Keratinocyte (primary cell): ENCODE measurements around the gene CAMK2G. TPM values are rescaled to one million over a fixed set of nuclear protein-coding genes. Genes with fewer than 3 reads are reported as not detected.
"Not testable (repeated sequence)": the region's sequence is repeated elsewhere in the genome, so short reads cannot be mapped to it uniquely, and the experiment has no call there.

Source experiments
- DNase-seq: peaks from one replicate; pipeline ENCODE4 v3.0.0-alpha.2; 2011; ENCODE audit warnings: low read depth, missing footprints, low spot score
- FAIRE-seq: peaks from 2 replicates; lab custom pipeline; 2011; peaks lifted over from hg19 to GRCh38; lab: Jason Lieb, UNC
- H2AFZ ChIP-seq: 2 replicates; pipeline ENCODE4 v1.6.0; 2012; ENCODE audit warnings: low read length, control low read depth, inconsistent platforms; ENCODE audit not compliant: control insufficient read depth
- H3K27ac ChIP-seq: 2 replicates; pipeline ENCODE4 v1.5.1; 2011; ENCODE audit warnings: low read length; ENCODE audit not compliant: control insufficient read depth, insufficient read depth
- H3K27me3 ChIP-seq: 3 replicates; pipeline ENCODE4 v1.6.0; 2011; ENCODE audit warnings: low read length; ENCODE audit not compliant: control insufficient read depth, insufficient read depth; ENCODE audit errors: extremely low read depth
- H3K36me3 ChIP-seq, 2 experiments: 2 replicates in 1 of 2; 3 replicates in 1 of 2; pipeline ENCODE4 v1.5.1; 2011; ENCODE audit warnings: low read length in 2 of 2, mild to moderate bottlenecking in 1 of 2; ENCODE audit not compliant: control insufficient read depth in 2 of 2, insufficient read depth in 2 of 2; ENCODE audit errors: extremely low read depth in 1 of 2
- H3K4me1 ChIP-seq: 3 replicates; pipeline ENCODE4 v1.5.1; 2011; ENCODE audit warnings: low read length; ENCODE audit not compliant: control insufficient read depth, insufficient read depth; ENCODE audit errors: extremely low read depth
- H3K4me2 ChIP-seq: 3 replicates; pipeline ENCODE4 v1.6.0; 2011; ENCODE audit warnings: low read depth, low read length; ENCODE audit not compliant: control insufficient read depth, insufficient read depth; ENCODE audit errors: extremely low read depth
- H3K4me3 ChIP-seq, 3 experiments: fragments of 200-600 bp in 1 of 3; sonication (generic) in 1 of 3; 2 replicates in 2 of 3; 3 replicates in 1 of 3; pipeline ENCODE4 v1.5.1; 2011 to 2016; ENCODE audit warnings: low read length in 3 of 3, mild to moderate bottlenecking in 3 of 3, control low read depth in 2 of 3, inconsistent platforms in 1 of 3, low read depth in 1 of 3, mixed read lengths in 1 of 3, mixed run types in 1 of 3, moderate library complexity in 1 of 3; ENCODE audit not compliant: control insufficient read depth in 2 of 3, insufficient read depth in 2 of 3; ENCODE audit errors: extremely low read depth in 1 of 3
- H3K79me2 ChIP-seq: 2 replicates; pipeline ENCODE4 v1.6.0; 2012; ENCODE audit warnings: low read length; ENCODE audit not compliant: control insufficient read depth, insufficient read depth
- H3K9ac ChIP-seq: 3 replicates; pipeline ENCODE4 v1.6.0; 2011; ENCODE audit warnings: low read length; ENCODE audit not compliant: control insufficient read depth, insufficient read depth; ENCODE audit errors: extremely low read depth
- H3K9me1 ChIP-seq: 3 replicates; pipeline ENCODE4 v1.6.0; 2011; ENCODE audit warnings: low read length; ENCODE audit not compliant: control insufficient read depth, insufficient read depth; ENCODE audit errors: extremely low read depth
- H3K9me3 ChIP-seq: 2 replicates; pipeline ENCODE4 v1.5.1; 2012; ENCODE audit warnings: low read depth, low read length; ENCODE audit not compliant: control insufficient read depth
- H4K20me1 ChIP-seq: 3 replicates; pipeline ENCODE4 v1.6.0; 2011; ENCODE audit warnings: low read length; ENCODE audit not compliant: control insufficient read depth, insufficient read depth; ENCODE audit errors: extremely low read depth
- CTCF ChIP-seq, 3 experiments: IDR thresholded peaks in 1 of 3; conservative IDR thresholded peaks in 1 of 3; optimal IDR thresholded peaks in 1 of 3; 2 replicates in 2 of 3; 3 replicates in 1 of 3; pipeline versions ENCODE3 to v1.5.1; 2011; ENCODE audit warnings: low read length in 3 of 3, mild to moderate bottlenecking in 3 of 3, moderate library complexity in 2 of 3, control low read depth in 1 of 3, inconsistent platforms in 1 of 3; ENCODE audit not compliant: insufficient read depth in 2 of 3; ENCODE audit errors: extremely low read depth in 1 of 3
- EZH2 ChIP-seq: IDR thresholded peaks from one replicate; pipeline ENCODE4 v1.6.1; 2012; ENCODE audit warnings: inconsistent platforms, mild to moderate bottlenecking, low read length, moderate library complexity
- dilution Hi-C: fragments of 300-500 bp; cut with MboI; formaldehyde crosslinking; loops from one replicate; pipeline ENCODE4 v1.7.0; 2020; ENCODE audit warnings: low sequenced_read_pairs; ENCODE audit not compliant: extremely low pct_ligation_motif_present
- polyA plus RNA-seq, 5 experiments: library from polyadenylated mRNA; depleted of rRNA in 3 of 5; stranded (reverse) in 3 of 5; stranded (forward) in 1 of 5; unstranded in 1 of 5; fragments of >200 nt; gene quantifications; 1 replicate in 1 of 5; 2 replicates in 3 of 5; 3 replicates in 1 of 5; pipeline versions ENCODE4 v1.2.1 to v1.2.3, GENCODE V29; 2011 to 2012; ENCODE audit warnings: missing spikeins in 2 of 5, low read depth in 1 of 5, low replicate concordance in 1 of 5

CAMK2G gene
- polyA plus RNA-seq, 1 donor (not counting 4 experiments of a cell fraction or from before 2014, with no cell fraction given): 17.6 TPM

GRCh38 chr10:73922007-73922863 is 47.9 kb upstream of the CAMK2G start:
- no peak for FAIRE-seq
- Histone ChIP-seq H3K9me1 (no peaks in the 10 kb centered on the region), H3K4me2 (no peak overlapping the region), H2AFZ (no peak overlapping the region), H3K27me3 (no peaks in the 10 kb centered on the region), H3K4me3 (no peak overlapping the region), H3K4me1 (peaks cover 17% of the 10 kb centered on the region), H3K9me3 (no peaks in the 10 kb centered on the region), H3K9ac (no peak overlapping the region), H3K79me2 (no peaks in the 10 kb centered on the region), H3K36me3 (no peaks in the 10 kb centered on the region), H4K20me1 (no peaks in the 10 kb centered on the region), H3K27ac (no peak overlapping the region)
- no peak for DNase-seq
- dilution Hi-C loops: no loop called here
- no peak for TF ChIP-seq CTCF (optimal IDR thresholded peaks at IDR 0.05 in 1 of 3, IDR thresholded peaks at IDR 0.05 in 1 of 3, conservative IDR thresholded peaks at IDR 0.05 in 1 of 3; ENCODE audit: extremely low read depth in 1 of 3, insufficient read depth in 2 of 3, low read length in 3 of 3)
- no peak for TF ChIP-seq EZH2

- dilution Hi-C loops: no loop called here
- H3K79me2 ChIP-seq: peaks cover 6% of the 10 kb centered on the region
- peaks cover 7% of the 10 kb centered on the region for H4K20me1 ChIP-seq
- no peaks in the 10 kb centered on the region for H3K27me3 ChIP-seq
- TF ChIP-seq EZH2 (no peak), CTCF (optimal IDR thresholded peaks at IDR 0.05 in 1 of 3, IDR thresholded peaks at IDR 0.05 in 1 of 3, conservative IDR thresholded peaks at IDR 0.05 in 1 of 3; ENCODE audit: extremely low read depth in 1 of 3, insufficient read depth in 2 of 3, low read length in 3 of 3) (peak in 2 of 3 experiments; percentile 13 to 14)
- H3K9me3 ChIP-seq: no peaks in the 10 kb centered on the region
- H3K9me1 ChIP-seq: no peaks in the 10 kb centered on the region
- DNase-seq: no peak
- H3K9ac ChIP-seq: peak overlapping the region; percentile 60
- no peak overlapping the region for H2AFZ ChIP-seq
- peak overlapping the region in 1 of 3 experiments; percentile 16 for H3K4me3 ChIP-seq
- H3K4me2 ChIP-seq: peak overlapping the region; percentile 43
- peak overlapping the region; percentile 83 for H3K27ac ChIP-seq
- peak; percentile 89 for FAIRE-seq
- peaks cover 25% of the 10 kb centered on the region for H3K4me1 ChIP-seq
- H3K36me3 ChIP-seq: peaks cover 10 to 19% of the 10 kb centered on the region in 2 experiments
These were observed 45.7 kb upstream of the CAMK2G start for GRCh38 chr10:73920089-73920488.

- not testable (repeated sequence) for FAIRE-seq, H2AFZ ChIP-seq
These were observed 45.1 kb upstream of the CAMK2G start for GRCh38 chr10:73919481-73919880.

More at GRCh38 chr10:73919481-73919880, 45.1 kb upstream of the CAMK2G start:
- H3K27ac ChIP-seq: peak overlapping the region; percentile 83
- peaks cover 12% of the 10 kb centered on the region for H4K20me1 ChIP-seq
- H3K27me3 ChIP-seq, H3K4me3 ChIP-seq, H3K9me3 ChIP-seq, DNase-seq, dilution Hi-C loops, H3K9me1 ChIP-seq: not testable (repeated sequence)
- peaks cover 15 to 25% of the 10 kb centered on the region in 2 experiments for H3K36me3 ChIP-seq
- H3K4me2 ChIP-seq: peak overlapping the region; percentile 43
- peaks cover 11% of the 10 kb centered on the region for H3K79me2 ChIP-seq
- peak overlapping the region; percentile 60 for H3K9ac ChIP-seq
- peaks cover 31% of the 10 kb centered on the region for H3K4me1 ChIP-seq
